ENCODE data around the gene ITPKA.

Gene ITPKA

GRCh38 chr15:41502795-41503668 lies 9.4 kb downstream of the ITPKA start:
- no peaks in the 10 kb centered on the region for H3K9me3 ChIP-seq (ENCODE audit: severe bottlenecking)
- ATAC-seq (ENCODE audit: low read depth) (peak; percentile 1; the same call in 1 of the 3 replicates), DNase-seq (ENCODE audit: low spot score) (no peak)
- no peaks in the 10 kb centered on the region for H3K4me1 ChIP-seq (ENCODE audit: insufficient read depth, poor library complexity, severe bottlenecking)
- no peak overlapping the region for H3K27ac ChIP-seq (ENCODE audit: poor library complexity, severe bottlenecking)
- no peak overlapping the region for H3K4me3 ChIP-seq (ENCODE audit: severe bottlenecking)
- TF ChIP-seq CTCF (IDR thresholded peaks at IDR 0.05; ENCODE audit: poor library complexity, severe bottlenecking), result no peak
- H3K36me3 ChIP-seq (ENCODE audit: low read depth), result no peaks in the 10 kb centered on the region
- peaks cover 25% of the 10 kb centered on the region for H3K27me3 ChIP-seq (ENCODE audit: insufficient read depth, poor library complexity, severe bottlenecking)

GRCh38 chr15:41503669-41504010 lies 10.0 kb downstream of the ITPKA start:
- TF ChIP-seq CTCF (IDR thresholded peaks at IDR 0.05; ENCODE audit: poor library complexity, severe bottlenecking), result no peak
- DNase-seq (ENCODE audit: low spot score), result no peak
- Histone ChIP-seq H3K27me3 (ENCODE audit: insufficient read depth, poor library complexity, severe bottlenecking) (peaks cover 25% of the 10 kb centered on the region), H3K36me3 (ENCODE audit: low read depth) (no peaks in the 10 kb centered on the region), H3K4me1 (ENCODE audit: insufficient read depth, poor library complexity, severe bottlenecking) (no peaks in the 10 kb centered on the region), H3K27ac (ENCODE audit: poor library complexity, severe bottlenecking) (no peak overlapping the region), H3K4me3 (ENCODE audit: severe bottlenecking) (no peak overlapping the region), H3K9me3 (ENCODE audit: severe bottlenecking) (no peaks in the 10 kb centered on the region)
- 0 out of 3 replicates have a peak, but pooled peaks have one; percentile 9 for ATAC-seq (ENCODE audit: low read depth)

GRCh38 chr15:41504751-41505492 lies 11.2 kb downstream of the ITPKA start:
- TF ChIP-seq CTCF (IDR thresholded peaks at IDR 0.05; ENCODE audit: poor library complexity, severe bottlenecking), result no peak
- no peak overlapping the region for H3K27ac ChIP-seq (ENCODE audit: poor library complexity, severe bottlenecking)
- peaks cover 25% of the 10 kb centered on the region for H3K27me3 ChIP-seq (ENCODE audit: insufficient read depth, poor library complexity, severe bottlenecking)
- no peaks in the 10 kb centered on the region for H3K4me1 ChIP-seq (ENCODE audit: insufficient read depth, poor library complexity, severe bottlenecking)
- no peak for DNase-seq (ENCODE audit: low spot score)
- H3K36me3 ChIP-seq (ENCODE audit: low read depth), result no peaks in the 10 kb centered on the region
- H3K9me3 ChIP-seq (ENCODE audit: severe bottlenecking), result no peaks in the 10 kb centered on the region
- ATAC-seq (ENCODE audit: low read depth), result no peak
- no peak overlapping the region for H3K4me3 ChIP-seq (ENCODE audit: severe bottlenecking)

DNA sequence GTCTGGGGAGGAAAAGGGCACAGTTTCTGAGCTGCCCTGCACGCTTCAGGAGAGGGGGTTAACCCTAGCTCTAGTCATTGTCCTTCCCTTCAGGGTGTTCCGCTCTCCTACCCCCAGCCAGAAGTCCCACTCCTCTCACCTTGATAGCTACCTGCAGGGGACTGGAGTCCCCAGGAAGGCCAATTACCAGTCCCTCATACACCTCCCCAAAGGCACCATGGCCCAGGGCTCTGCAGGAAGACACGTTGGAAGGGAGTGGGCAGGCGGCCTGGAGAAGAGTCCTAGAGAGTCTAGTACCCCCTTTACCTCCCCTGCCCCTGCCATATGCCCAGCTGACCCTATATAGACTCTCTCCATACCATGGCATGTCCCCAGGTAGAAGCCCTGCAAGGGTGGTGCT lies 12.1 kb downstream of the ITPKA start:
- DNase-seq (ENCODE audit: low spot score), result no peak
- H3K36me3 ChIP-seq (ENCODE audit: low read depth), result no peaks in the 10 kb centered on the region
- no peak overlapping the region for H3K27ac ChIP-seq (ENCODE audit: poor library complexity, severe bottlenecking)
- no peaks in the 10 kb centered on the region for H3K9me3 ChIP-seq (ENCODE audit: severe bottlenecking)
- no peak for ATAC-seq (ENCODE audit: low read depth)
- no peaks in the 10 kb centered on the region for H3K4me1 ChIP-seq (ENCODE audit: insufficient read depth, poor library complexity, severe bottlenecking)
- H3K4me3 ChIP-seq (ENCODE audit: severe bottlenecking), result no peak overlapping the region
- peaks cover 25% of the 10 kb centered on the region for H3K27me3 ChIP-seq (ENCODE audit: insufficient read depth, poor library complexity, severe bottlenecking)
- no peak for TF ChIP-seq CTCF (IDR thresholded peaks at IDR 0.05; ENCODE audit: poor library complexity, severe bottlenecking)
